Colonic mucosa (tissue), 4 donors: ENCODE results near the gene RASSF4. TPM values are rescaled to one million over a fixed set of nuclear protein-coding genes. Genes with fewer than 3 reads are reported as not detected.

Source experiments
- DNase-seq: peaks from one replicate; pipeline ENCODE4 v3.0.0-alpha.2; 2020
- H3K27ac ChIP-seq: fragments of 200-600 bp; one replicate; pipeline ENCODE4 v1.8.0; 2021
- H3K27me3 ChIP-seq: fragments of 200-600 bp; one replicate; pipeline ENCODE4 v1.8.0; 2021
- H3K36me3 ChIP-seq: fragments of 200-600 bp; one replicate; pipeline ENCODE4 v1.8.0; 2021
- H3K4me1 ChIP-seq: fragments of 200-600 bp; one replicate; pipeline ENCODE4 v1.8.0; 2021; ENCODE audit warnings: mild to moderate bottlenecking
- H3K4me3 ChIP-seq: fragments of 200-600 bp; one replicate; pipeline ENCODE4 v1.8.0; 2021
- H3K9ac ChIP-seq, 2 donors: one replicate each; pipeline ENCODE4 v1.7.0; 2013; ENCODE audit warnings: control low read depth in 2 of 2, low read depth in 2 of 2, low read length in 2 of 2
- H3K9me3 ChIP-seq: fragments of 200-600 bp; one replicate; pipeline ENCODE4 v1.8.0; 2021
- CTCF ChIP-seq: fragments of 200-600 bp; IDR thresholded peaks from one replicate; pipeline ENCODE4 v1.8.0; 2022; ENCODE audit warnings: antibody characterized with exemption, mild to moderate bottlenecking
- intact Hi-C: fragments of 100-400 bp; cut with DNase I; formaldehyde crosslinking; loops from one replicate; pipeline ENCODE4 v1.14.1; 2022
- total RNA-seq, 2 donors: library from RNA; stranded (reverse); fragmentation: NEBNext Ultra II Directional in 1 of 2; extraction: Animal tissue kit (Norgen Biotek cat#: 25700) in 1 of 2; gene quantifications; one replicate each; pipeline ENCODE4 v1.2.1, GENCODE V29; 2021
- donor health status: healthy.
- donor health status: DM: no; HTN: no; CAD: no.
- donor health status: DM: no; HTN: no; CAD: no.

The RASSF4 gene
- total RNA-seq, 2 donors from 2014 or later: 13.1 to 19.9 TPM

GRCh38 chr10:44958898-44959246 lies 730 bp upstream of the RASSF4 start:
- Histone ChIP-seq H3K9me3 (no peaks in the 10 kb centered on the region), H3K36me3 (no peaks in the 10 kb centered on the region), H3K27ac (peak overlapping the region; percentile 74), H3K4me1 (peaks cover 4% of the 10 kb centered on the region), H3K4me3 (peak overlapping the region; percentile 75), H3K27me3 (no peaks in the 10 kb centered on the region), H3K9ac (peak overlapping the region; percentile 86 to 90)
- TF ChIP-seq CTCF: no peak
- intact Hi-C loops: no loop called here
- no peak for DNase-seq

GRCh38 chr10:44960088-44960460 lies 472 bp downstream of the RASSF4 start:
- H3K27ac ChIP-seq: peak overlapping the region; percentile 74
- peak overlapping the region; percentile 68 to 90 for H3K9ac ChIP-seq
- H3K4me3 ChIP-seq: peak overlapping the region; percentile 75
- no peak for TF ChIP-seq CTCF
- H3K4me1 ChIP-seq: peaks cover 4% of the 10 kb centered on the region
- no peaks in the 10 kb centered on the region for H3K9me3 ChIP-seq
- H3K27me3 ChIP-seq: no peaks in the 10 kb centered on the region
- DNase-seq: no peak
- intact Hi-C loops: no loop called here
- no peaks in the 10 kb centered on the region for H3K36me3 ChIP-seq

GRCh38 chr10:44960482-44961229 lies 1.1 kb downstream of the RASSF4 start:
- intact Hi-C loops: no loop called here
- Histone ChIP-seq H3K27ac (peak overlapping the region; percentile 34), H3K27me3 (no peaks in the 10 kb centered on the region), H3K4me3 (peak overlapping the region; percentile 75), H3K9ac (peak overlapping the region; percentile 68 to 90), H3K4me1 (peaks cover 4% of the 10 kb centered on the region), H3K36me3 (no peaks in the 10 kb centered on the region), H3K9me3 (no peaks in the 10 kb centered on the region)
- TF ChIP-seq CTCF: no peak
- peak; percentile 29 for DNase-seq

GRCh38 chr10:44961230-44961571 lies 1.6 kb downstream of the RASSF4 start:
- Histone ChIP-seq H3K4me3 (no peak overlapping the region), H3K9ac (peak overlapping the region in 1 of 2 donors; percentile 90), H3K27me3 (no peaks in the 10 kb centered on the region), H3K36me3 (no peaks in the 10 kb centered on the region), H3K9me3 (no peaks in the 10 kb centered on the region), H3K27ac (peak overlapping the region; percentile 34), H3K4me1 (peaks cover 4% of the 10 kb centered on the region)
- intact Hi-C loops: no loop called here
- TF ChIP-seq CTCF: no peak
- DNase-seq: peak; percentile 17

- no peak overlapping the region for H3K4me3 ChIP-seq
- H3K4me1 ChIP-seq: peaks cover 4% of the 10 kb centered on the region
- no peak overlapping the region for H3K27ac ChIP-seq
- H3K9me3 ChIP-seq: no peaks in the 10 kb centered on the region
- H3K27me3 ChIP-seq: no peaks in the 10 kb centered on the region
- intact Hi-C loops: no loop called here
- no peaks in the 10 kb centered on the region for H3K36me3 ChIP-seq
- DNase-seq: peak; percentile 17
- no peak overlapping the region for H3K9ac ChIP-seq
- no peak for TF ChIP-seq CTCF
Observed at GRCh38 chr10:44961931-44962750, 2.5 kb downstream of the RASSF4 start.
